GM21529 (cell line): ENCODE results near the gene CAVIN1.
"Not testable (repeated sequence)": the region's sequence is repeated elsewhere in the genome, so short reads cannot be mapped to it uniquely, and the experiment has no call there.

Experiments used
- ATAC-seq: cut with Tn5 transposase; IDR thresholded peaks from one replicate; pipeline ENCODE4 v1.9.1; 2021; ENCODE audit not compliant: unreplicated experiment

The CAVIN1 gene

GRCh38 chr17:42422958-42423712 is at the start of gene CAVIN1:
CAVIN1 (minus strand) TSS chr17:42423256; CDS start chr17:42423097, 159 bp downstream.
- ATAC-seq: no peak

DNA sequence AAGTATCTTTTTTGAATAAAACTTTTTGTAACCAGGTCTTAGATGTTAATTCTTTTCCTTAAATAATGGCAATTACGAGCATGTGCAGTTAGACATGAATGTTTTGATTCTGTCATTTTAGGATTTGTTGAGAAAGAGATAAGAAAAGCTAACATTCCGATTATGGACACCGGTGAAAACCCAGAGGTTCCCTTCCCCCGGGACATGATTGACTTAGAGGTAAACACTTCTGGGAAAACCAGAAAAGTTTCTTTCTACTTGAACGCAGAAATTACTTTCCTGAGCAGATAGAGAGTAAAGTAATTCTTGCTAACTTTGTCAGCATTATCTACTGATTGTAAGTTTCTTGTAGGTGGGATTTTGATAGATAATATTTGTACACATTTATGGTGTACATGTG is 44.8 kb upstream of the CAVIN1 start:
- ATAC-seq: no peak

DNA sequence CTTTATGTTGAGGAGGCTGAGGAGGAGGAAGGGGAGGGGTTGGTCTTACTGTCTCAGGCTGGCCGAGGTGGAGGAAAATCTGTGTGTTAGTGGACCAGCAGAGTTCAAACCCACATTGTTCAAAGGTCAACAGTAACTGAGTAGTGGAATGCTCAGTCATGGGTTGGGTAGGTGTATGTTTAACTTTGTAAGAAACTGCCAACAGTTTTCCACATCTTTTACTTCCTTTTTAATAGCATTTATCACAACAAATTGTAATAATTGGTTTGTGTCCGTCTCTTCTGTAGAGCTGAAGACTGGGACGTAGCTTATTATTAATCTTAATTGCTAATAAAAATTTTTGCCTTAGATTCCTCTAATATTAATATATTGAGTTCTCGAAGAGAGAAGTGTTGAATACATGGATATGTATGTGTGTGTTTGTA is 40.9 kb upstream of the CAVIN1 start:
- no peak for ATAC-seq

GRCh38 chr17:42460371-42460770 is 37.3 kb upstream of the CAVIN1 start:
- ATAC-seq: no peak

DNA sequence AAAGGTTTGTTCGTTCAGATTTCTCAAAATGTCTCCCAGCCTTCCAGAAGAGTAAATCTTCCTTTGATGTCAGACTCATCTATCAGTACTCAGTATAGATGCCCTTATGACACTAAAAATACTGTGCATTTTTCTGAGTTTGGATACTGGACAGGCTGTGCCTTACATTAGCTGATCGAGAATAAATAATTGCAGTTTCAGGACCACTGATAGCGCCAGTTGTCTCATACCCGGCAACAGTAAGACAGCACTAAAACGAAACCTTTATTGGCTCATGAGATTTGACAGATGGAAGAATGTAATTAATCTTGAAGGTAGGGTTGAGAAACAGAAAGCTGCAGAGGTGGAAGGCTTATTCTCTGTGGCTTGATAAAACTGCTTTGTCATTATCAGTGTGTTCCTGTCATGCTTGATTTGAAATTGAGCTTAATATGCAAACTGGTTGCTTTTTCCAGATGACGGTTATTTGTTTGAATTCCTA is 36.8 kb upstream of the CAVIN1 start:
- ATAC-seq: no peak

DNA sequence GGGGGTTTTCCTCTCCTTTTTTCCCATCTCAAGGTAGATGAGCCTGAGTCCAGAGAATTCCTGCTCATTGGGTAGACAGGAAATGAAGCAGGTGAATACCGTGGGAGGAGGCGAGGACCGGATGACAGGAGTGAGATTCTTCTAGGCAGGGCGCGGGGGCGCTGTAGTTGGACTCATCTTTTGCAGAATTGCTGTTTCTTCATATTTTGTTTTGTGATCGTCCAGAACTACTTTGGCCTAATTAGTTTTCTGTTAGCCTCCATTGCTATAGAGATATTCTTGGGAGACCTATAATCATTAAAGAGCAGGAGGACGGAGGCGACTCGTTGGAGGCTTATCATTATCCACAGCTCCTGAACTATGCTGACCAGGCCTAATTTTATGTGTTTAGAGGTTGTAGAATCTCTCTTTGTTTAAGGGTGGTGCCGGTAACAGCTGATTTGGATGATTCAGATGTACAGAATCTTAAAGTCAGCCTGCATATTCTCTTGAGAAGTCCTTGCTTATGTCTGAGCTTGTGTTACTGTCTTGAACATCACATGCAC is 36.3 kb upstream of the CAVIN1 start:
- ATAC-seq: no peak

DNA sequence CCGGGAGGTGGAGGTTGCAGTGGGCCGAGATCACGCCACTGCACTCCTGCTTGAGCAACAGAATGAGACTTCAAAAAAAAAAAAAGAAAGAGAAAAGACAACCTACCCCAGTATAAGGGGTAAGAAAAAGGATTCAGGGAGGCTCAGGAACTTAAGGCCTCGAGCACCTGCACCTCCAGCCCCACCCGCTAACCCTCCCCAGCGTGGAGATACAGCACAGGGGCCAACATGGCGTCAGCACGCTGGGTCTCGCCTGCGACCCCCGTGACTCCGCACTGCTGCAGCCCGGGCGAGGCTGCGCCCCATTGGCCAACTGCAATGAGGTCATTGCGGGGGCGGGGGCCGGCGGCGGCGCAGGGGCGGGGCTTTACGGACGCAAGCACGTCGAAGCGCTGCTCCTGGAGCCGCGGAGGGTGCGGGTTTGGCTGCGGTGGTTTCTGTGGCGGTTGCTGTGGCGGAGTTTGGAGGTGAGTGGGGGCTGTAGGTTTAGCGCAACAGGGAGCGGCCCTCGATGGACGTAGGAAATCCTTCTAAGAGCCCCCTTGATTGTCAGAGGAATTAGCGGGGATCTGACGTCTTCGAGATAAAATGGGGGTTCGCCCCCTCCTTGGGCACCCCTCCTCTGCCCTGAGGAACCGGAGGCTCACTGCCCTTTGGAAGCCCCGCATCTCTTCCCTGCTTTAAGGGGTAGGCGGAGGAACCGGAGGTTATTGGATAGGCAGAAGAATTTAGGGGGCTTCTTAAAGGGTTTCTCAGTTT is 35.6 kb upstream of the CAVIN1 start, which contains the start of gene ATP6V0A1:
Gene ATP6V0A1 (plus strand): TSS at position 382 of the 759 bp plus-strand sequence. CDS start 2,017 bp downstream, outside the sequence.
- peak; percentile 65 for ATAC-seq

GRCh38 chr17:42457107-42457792 is 34.2 kb upstream of the CAVIN1 start:
- no peak for ATAC-seq

DNA sequence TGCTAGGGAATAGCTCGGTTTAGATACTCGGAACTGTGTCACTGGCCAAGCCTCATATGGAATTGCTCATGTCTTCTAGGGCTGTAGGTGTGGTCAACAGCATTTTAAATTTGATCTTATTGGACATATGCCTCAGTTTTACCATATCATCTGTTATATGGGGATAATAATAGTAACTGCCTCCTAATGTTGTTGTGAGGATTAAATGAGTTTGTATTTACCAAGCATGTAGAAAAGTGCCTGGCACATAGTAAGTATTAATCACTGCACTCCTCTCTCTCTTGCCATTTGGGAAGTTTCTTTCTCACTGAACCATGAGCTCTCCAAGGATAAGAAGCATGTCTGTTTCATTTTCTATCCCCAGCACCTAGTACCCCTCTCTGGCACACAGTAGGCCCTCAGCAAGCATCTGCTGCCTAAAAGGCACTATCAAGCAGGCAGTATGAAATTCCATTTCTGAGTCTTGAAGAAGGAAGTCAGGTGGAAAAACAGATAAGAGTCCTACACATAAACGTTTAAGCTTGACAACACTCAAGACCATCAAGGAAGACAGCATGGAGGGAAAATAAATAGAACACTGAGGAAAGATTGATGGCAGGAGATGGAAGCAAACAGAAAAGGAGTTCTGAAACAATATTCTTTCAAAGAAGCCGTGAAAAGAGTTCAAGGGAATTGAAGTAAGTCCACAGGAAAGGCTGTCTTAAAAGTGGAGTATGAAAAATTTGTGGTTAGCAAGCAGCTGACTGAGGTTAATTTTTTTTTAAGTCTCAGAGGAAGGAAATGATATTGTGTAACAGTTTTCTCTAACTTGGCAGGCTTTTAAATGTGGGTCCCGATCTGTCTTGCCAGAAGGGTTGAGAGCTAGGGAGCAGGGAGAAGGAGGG is 33.4 kb upstream of the CAVIN1 start:
- no peak for ATAC-seq

DNA sequence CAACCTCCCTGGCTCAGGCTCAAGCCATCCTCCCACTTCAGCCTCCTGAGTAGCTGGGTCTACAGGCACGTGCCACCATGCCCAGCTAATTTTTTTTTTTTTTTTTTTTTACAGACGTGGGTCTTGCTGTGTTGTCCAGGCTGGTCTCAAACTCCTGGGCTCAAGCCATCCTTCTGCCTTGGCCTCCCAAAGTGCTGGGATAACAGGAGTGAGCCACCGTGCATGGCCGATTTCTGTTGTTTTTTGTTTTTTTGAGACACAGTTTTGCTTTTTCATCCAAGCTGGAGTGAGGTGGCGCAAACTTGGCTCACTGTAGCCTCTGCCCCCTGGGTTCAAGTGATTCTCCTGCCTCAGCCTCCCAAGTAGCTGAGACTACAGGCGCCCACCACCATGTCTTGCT is 31.9 kb upstream of the CAVIN1 start:
- not testable (repeated sequence) for ATAC-seq

DNA sequence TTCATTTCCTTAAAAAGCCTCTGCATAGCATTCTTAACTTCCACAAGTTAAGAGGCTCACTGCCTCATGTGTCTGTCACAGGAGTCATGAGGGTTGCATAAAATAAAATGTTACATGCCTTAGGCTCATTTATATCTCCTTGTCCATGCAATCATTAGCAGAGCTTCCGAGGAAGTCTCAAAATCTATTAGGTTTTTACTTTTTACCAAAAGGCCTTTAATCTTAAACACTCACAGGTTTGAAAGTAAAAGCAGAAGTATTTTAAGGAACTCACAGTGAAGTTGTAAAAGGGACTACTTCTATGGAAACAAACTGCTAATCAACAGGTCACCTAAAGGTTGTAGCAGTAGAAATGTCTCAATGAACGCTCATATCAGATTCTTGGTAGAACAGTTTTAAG is 30.4 kb upstream of the CAVIN1 start:
- no peak for ATAC-seq

GRCh38 chr17:42451270-42451669 is 28.2 kb upstream of the CAVIN1 start:
- not testable (repeated sequence) for ATAC-seq

DNA sequence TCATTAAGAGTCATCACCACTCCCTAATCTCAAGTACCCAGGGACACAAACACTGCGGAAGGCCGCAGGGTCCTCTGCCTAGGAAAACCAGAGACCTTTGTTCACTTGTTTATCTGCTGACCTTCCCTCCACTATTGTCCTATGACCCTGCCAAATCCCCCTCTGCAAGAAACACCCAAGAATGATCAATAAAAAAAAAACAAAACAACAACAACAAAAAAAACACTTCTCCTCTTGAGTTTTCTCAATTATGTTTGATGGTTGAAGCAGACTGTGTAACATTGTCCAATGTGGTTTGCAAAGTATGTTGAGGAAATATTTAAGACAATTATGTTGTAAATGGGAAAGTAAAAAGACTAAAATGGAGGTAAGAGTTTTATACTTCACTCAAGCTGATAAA is 26.8 kb upstream of the CAVIN1 start:
- not testable (repeated sequence) for ATAC-seq

DNA sequence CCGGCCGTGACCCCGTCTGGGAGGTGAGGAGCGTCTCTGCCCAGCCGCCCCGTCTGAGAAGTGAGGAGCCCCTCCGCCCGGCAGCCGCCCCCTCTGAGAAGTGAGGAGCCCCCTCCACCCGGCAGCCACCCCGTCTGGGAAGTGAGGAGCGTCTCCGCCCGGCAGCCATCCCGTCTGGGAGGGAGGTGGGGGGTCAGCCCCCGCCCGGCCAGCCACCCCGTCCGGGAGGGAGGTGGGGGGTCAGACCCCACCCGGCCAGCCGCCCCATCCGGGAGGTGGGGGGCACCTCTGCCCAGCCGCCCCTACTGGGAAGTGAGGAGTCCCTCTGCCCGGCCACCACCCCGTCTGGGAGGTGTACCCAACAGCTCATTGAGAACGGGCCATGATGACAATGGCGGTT is 26.1 kb upstream of the CAVIN1 start:
- ATAC-seq: not testable (repeated sequence)

GRCh38 chr17:42442196-42442565 is 19.1 kb upstream of the CAVIN1 start:
- ATAC-seq: no peak

GRCh38 chr17:42441371-42442195 is 18.5 kb upstream of the CAVIN1 start:
- ATAC-seq: no peak

GRCh38 chr17:42438600-42439567 is 15.8 kb upstream of the CAVIN1 start:
- ATAC-seq: no peak

DNA sequence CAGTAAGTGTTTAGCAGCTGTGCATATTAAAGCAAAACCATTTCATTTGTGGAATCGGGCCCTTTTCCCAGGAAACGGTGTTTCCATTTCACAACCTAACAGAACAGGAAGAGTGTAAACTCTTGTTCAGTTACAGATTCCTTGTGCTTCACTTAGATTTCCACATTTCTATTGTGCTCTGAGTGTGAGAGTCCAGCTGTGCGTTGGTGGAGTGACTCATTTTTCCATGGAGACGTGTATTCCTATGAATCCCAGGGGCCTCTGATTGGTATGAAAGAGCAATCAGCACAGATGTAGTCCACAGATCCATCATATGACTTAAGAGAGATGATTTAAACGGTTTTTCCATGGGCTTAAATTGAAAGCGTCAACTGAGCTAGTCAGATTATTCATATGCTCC is 13.3 kb upstream of the CAVIN1 start:
- no peak for ATAC-seq
